GM21390 (cell line): ENCODE results near the gene KCNT2.
"Not testable (repeated sequence)": the region's sequence is repeated elsewhere in the genome, so short reads cannot be mapped to it uniquely, and the experiment has no call there.

Experiments used
- ATAC-seq: cut with Tn5 transposase; IDR thresholded peaks from one replicate; pipeline ENCODE4 v1.9.1; 2021; ENCODE audit not compliant: unreplicated experiment

Gene KCNT2

DNA sequence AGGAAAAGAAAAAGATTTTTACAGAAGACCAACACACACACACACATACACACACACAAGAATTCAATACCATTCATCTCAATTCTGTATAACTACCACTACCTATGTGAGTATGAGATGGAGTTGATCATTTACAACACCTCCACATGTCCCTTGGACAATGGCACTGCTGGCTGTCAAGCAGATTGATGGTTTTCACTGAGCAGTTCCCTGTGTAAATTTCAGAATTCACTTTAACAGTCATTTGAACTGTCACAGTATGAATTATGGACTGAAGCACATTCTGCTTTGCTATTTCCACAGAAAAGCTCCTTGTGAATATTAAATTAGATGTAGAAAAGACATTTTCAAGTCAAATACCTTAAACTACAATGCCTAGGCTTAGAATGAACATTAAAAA lies 14.3 kb downstream of the KCNT2 start:
- no peak for ATAC-seq

DNA sequence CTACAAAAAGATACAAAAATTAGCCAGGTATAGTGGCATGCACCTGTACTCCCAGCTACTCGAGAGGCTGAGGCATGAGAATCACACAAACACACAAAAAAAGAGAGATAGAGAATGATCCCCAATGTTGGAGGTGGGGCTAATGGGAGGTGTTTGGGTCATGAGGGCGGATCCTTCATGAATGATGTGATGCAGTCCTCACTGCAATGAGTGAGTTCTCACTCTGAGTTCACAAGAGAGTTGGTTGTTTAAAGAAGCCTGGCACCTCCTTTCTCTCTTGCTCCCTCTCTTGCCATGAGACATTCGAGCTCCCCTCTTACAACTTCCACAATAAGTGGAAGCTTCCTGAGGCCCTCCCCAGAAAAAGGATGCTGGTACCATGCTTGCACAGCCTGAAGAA lies 17.3 kb downstream of the KCNT2 start:
- ATAC-seq = no peak

DNA sequence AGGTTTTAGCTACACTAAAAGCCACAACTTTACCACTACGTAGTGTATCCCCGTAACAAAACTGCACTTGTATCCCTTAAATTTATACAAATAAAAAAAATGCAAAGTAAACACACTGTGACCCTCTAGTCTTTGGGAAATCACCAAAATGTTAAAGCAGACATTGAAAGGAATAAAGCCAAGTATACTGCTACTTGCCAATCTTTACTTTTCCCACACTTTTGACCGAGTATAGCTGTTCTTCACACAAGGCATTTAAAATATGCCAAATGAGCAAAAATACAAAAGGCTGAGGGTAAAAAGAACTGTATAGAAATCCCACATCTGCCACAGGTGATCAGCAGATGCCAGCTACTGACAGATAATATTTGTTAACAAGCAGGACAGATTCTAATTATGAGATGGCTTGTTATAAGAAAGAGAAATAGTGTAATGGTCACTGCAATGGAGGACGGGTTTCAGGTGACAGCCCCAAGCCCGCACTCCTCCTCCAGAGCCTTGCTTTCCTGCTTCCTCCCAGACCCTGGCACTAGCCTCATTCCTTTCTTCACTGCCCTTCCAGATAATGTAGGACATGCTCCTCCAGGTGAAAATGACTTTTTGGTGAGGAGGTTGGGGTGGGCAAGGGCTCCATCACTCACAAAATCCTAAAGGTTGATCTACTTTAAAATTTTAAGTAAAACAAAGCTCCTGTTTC lies 18.1 kb downstream of the KCNT2 start:
- no peak for ATAC-seq

DNA sequence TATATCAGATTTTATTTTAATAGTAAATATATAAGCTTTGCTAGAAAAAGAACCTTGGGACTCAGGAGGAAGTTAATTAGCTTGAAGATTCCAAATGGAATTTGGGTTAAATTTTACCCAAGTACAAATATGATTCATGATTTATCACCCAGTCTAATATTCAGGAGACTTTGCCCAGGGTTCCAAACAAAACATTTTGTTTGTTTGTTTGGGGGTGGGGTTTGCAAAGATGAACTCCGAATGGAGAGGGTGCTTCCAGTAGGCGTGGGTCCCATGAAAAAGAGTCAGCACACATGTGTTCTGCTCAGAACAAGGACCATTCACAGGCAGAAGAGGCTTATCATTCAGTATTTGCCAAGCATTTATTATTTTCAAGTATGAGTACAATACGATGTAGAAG lies 23.5 kb downstream of the KCNT2 start:
- ATAC-seq = no peak

DNA sequence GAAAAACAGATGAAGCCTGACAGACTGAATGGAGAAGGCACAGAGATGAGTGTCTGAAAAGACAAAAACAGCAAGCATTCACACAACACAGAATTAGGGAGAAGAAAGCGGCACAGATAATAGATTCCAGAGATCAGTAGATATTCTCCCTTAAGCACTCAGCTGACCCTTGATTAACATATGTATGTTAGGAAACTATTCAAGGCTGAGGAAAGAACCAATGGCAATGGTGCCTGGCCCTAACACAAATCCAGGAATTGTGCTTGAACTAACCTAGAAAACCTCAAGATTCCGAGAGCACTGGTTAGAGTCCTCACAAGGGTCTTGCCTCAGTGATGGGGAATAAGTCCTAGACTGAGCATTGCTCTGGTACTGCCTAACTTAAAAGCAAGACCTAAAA lies 30.9 kb downstream of the KCNT2 start:
- ATAC-seq = no peak

DNA sequence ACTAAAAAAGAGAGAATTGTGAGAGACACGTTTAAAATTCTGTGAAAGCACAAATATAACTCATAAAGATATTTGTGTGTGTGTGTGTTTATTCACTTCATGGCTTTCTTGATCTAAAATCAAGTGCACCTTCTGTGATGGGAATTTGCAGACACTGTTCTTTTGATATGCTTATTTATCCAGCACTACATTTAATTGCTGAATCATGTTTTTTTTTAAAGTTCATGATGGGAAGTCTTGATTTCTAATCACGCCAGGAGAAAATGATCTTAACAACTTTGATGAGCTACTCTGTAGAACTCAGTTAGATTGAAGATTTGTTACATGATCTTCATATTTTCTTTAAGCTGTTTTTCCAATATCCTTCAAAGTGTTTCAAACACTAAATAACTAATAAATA lies 35.0 kb downstream of the KCNT2 start:
- ATAC-seq = no peak

DNA sequence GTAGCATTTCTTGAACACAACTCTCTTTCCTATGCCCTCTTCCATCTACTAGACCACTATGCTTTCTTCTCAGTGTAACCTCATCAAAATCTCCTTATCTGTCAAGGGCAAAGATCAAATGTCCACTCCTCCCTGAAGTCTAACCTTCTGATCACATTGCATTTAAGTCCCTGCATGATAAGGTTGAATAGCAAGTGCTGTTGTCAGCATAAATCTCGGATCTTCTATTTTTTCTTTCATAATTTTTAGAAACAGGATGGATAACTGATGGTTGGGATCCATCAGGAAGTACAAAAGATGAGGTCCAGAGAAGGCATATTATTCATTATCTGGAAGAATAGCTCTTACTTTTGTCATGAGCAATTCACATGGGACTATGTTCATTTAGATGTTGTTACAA lies 41.0 kb downstream of the KCNT2 start:
- ATAC-seq = no peak

DNA sequence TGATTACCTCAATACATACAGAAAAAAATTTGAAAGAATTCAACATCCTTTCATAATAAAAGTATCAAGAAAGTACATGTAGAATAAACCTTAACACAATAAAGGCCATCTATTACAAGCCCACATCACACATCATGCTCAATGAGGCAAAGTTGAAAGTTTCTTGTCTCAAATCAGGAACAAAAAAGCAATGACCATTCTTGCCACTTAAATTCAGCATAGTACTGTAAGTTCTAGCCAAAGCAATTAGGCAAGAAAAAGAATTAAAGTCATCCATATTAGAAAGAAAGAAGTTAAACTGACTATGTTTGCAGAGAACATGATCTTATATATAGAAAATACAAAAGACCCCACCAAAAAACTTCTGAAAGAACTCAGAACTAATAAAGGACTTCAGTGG lies 44.5 kb downstream of the KCNT2 start:
- no peak for ATAC-seq

DNA sequence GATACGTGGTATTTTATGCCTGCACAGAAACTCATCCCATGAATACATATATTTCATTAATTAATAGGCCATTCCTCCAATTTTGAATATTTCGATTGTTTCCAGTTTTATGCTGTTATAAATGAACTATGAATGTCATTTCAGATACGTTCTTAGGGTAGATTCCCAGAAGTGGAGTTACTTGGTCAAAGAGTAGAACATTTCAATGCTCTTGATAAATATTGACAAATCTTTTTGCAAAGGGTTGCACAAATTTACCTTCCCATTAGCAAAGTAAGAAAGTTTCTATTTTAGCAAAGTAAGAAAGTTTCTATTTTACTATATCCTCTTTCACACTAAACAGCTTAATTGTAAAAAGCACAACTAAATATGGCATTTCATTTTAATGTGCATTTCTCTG lies 48.9 kb downstream of the KCNT2 start:
- ATAC-seq = no peak

DNA sequence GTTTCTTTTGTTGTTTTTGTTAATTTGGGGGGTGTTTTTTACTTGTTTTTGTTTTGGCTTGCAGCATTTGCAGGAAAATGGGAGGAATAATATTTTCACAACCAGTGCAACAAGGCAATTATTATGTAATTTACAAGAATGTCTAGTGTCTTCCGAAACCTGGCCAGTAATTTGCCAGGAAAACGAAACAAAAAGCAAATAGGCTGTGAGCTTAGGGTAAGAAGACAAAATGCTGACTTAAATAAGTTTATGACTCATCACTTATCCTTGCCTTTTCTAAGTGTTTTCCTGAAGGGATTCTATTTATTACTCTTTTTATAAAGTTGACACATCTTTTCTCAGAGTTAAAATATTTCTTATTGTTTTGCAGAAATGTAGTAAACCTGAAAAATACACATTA lies 49.8 kb downstream of the KCNT2 start:
- ATAC-seq = no peak

DNA sequence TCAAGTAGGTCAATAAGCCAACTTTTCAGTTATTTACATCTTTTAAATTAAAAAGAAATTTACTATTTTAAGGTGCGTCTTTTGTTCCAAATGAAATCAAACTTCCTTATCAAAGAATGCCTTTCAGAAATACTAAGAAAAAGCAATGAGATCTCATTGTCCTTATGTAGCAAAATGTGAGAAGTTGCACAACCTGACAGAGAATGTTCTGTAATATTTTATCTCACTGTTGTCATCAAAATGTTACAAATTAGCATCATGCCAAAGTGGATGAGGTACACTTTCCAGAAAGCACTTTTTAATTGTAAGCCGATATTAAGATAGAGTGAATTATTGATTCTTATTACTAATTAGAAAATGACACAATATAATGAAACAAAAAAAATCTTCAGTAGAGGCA lies 50.4 kb downstream of the KCNT2 start:
- no peak for ATAC-seq

DNA sequence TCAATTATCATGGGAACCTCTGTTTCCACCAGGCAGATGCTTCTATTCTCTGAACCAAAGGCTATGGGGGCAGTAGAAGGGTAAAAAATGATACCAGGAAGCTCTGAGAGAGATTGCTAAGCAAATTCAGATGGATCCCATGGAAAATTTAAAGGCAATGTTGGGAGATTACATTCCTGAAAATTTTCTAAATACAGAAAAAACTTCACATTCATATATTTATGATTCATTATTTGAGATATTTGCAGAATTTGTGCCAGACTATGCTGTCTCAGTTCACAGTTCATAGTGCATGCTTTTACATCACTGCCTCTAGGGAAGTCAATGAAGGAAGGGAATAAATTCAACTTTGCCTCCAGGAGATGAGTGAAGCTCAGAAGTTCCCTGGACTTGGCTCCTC lies 57.5 kb downstream of the KCNT2 start:
- ATAC-seq = no peak

DNA sequence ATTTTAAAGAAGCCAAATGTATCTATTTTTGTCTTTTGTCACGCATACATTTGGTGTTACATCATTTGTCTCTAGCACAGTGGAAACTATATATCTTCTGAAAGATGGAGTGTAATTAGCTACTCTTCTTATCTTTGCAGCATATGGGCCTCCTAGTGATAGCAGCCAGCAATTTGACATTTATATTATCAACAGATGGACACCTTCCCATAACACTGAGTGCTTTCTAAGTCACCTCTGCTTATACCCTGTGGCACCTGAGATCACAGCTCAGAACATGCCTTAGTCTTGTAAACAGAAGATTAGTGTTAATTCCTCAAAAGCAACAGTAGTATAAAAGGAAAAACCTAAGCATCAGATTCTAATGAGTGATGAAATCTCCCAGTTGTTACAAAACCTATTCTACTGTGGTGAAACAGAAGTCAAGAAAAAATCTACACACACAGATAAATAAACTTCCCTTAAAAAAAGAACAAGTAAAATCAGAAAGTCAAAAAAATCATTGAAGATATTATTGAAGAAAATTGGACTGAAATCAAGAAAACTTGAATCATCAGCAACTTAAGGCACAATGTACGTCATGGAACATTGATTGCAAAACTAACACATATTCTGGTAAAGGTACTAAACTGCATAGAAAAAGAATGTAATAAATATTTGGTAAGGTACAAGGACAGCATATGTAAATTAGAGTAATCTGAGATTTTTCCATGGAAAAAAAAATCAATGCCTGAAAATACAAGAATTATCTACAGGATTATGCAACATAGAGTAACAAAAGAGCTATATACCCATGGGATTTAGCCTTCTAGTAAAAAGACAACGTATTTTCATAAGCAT lies 61.7 kb downstream of the KCNT2 start:
- no peak for ATAC-seq

DNA sequence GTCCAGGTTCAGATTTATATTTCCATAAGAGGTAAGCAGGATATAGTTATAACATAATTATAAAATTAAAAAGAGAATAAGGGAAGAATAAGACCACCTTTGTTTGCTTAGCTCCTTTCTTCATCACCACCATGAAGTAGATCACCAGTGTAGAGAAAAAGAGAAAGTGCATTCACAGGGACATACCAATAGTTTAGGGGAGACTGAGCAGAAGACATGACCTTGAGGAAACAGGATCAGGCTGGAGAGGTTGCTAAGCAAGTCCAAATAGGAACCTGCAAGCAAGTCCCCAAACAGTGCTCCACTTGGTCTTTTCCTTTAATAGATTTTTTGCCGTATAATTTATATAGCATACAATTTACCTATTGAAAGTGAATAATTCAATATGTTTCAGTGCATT lies 63.0 kb downstream of the KCNT2 start:
- ATAC-seq = no peak

DNA sequence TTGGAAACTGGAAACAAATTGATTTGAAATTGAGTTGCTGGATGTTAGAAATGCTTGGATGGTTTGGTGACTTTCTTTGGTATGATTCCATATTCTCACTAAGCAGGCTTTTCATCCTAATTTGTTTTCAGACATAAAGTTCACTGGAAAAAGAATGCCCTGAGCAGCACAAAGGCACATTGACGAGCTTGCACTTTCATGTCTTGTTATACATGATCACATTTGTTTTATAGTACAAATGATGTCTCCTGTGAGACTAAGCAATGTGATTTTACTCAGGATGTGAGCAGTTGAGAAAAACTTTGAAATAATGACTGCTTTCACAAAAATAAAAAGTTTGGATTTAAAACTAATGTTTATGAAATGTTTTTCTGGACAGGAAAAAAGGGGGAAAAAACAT lies 63.6 kb downstream of the KCNT2 start:
- no peak for ATAC-seq

DNA sequence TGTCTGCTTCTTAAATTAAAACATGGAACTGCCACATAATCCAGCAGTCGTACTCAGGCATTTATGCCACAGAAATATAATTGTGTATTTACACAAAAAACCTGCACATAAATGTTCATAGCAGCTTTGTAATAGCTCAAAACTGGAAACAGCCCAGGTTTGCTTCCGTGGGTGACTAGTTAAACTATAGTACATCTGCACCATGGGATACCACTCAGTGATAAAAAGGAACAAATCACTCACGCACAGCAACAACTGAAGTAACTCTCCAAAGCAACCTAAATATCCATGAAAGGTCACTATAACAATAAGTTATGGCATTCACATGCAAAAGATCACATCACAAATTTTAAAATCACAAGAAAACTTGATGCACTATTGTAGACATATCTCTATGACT lies 64.4 kb downstream of the KCNT2 start:
- no peak for ATAC-seq

DNA sequence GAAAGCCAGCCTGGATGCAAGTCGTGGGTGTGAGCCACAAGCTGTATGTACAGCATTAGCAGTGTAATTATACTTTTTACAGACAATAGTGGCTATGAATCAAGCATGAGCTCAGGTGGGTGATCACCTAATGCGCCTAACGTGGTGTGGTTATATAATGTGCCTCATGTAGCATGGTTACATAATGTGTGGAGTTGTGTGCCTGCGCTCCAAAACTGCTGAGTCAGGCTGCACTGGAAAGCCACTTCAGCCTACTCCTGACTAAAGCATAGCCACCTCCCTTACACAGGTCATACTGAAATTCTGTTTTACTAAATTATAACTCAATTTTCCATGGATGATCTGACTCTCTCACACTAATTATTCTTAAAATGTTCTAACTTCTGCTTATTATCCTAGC lies 69.8 kb downstream of the KCNT2 start:
- no peak for ATAC-seq

DNA sequence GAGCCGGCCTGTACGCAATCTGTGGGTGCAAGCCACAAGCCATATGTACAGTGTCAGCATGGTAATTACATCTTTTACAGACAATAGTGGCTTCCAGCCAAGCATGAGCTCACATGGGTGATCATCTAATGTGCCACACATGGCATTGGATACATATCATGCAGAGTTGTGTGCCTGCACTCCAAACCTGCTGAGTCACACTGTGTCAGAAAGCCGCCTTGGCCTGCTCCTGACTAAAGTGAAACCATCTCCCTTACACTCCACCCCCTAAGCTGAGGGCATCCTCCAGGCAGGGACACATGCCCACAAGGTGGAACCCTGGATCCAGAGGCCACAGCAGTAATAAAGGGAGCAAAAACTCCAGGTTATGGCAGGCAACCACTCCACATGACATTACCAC lies 72.5 kb downstream of the KCNT2 start:
- no peak for ATAC-seq

DNA sequence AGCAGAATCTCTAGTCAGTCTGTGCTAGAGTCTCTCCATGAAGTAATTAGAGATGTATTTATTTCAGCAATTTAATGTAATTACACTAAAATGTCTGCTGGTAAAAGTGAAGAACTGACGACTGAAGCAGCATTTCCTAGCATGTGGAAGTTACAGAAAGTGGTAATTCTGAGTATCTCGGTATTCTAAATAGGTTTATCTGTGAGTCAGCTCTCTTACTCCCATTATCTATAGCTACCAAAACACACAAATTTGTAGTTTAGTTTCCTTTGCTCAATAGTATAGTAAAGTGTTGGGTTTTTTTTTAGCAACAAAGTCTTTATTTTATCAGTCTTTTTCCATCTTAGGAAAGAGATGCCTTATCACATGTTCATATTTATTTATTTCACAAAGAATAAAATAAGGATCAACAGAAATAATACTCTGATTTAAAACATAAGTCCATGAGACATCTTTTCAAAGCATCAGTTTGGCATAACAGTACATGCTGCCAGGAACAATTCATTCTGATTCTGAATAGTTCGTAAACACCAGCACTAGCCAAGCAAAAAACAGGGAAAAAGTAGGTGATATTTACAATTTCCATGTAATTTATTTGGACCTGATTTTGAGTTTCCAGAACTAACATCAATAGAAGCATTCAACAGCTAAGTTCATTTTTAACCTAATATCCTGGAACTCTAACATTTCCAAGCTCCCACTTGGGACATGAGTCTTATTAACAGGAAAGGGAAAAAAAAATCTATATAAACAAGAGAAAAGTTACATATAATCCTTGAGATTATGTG lies 76.3 kb downstream of the KCNT2 start:
- ATAC-seq = no peak

DNA sequence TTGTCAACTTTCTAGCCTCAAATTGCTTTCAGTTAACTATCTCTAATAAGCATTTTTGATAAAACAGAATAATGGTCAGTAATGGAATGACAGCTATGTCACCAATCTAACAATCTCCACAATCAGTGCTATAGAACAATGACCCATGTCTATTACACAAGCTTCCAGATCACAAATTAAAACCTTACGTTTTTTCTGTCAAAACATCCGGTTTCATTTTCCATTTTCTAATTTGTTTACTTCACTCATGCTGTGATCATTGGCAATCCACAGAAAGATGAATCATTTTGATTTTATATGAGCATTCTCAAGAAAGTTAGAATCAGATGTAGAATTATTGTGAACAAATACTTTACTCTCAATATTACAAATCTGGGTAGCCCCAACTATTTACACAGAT lies 80.3 kb downstream of the KCNT2 start:
- no peak for ATAC-seq

DNA sequence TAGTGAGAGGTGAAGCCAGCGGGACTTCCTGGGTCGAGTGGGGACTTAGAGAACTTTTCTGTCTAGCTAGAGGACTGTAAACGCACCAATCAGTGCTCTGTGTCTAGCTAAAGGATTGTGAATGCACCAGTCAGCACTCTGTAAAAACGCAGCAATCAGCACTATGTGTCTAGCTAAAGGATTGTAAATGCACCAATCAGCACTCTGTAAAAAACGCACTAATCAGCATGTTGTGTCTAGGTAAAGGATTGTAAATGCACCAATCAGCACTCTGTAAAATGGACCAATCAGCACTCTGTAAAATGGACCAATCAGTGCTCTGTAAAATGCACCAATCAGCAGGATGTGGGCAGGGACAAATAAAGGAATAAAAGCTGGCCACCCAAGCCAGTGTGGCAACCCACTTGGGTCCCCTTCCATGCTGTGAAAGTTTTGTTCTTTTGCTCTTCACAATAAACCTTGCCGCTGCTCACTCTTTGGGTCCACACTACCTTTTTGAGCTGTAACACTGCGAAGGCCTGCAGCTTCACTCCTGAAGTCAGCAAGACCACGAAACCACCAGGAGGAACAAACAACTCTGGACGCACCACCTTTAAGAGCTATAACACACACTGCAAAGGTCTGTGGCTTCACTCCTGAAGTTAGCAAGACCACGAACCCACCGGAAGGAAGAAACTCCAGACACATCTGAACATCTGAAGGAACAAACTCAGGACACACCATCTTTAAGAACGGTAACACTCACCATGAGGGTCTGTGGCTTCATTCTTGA lies 85.5 kb downstream of the KCNT2 start:
- not testable (repeated sequence) for ATAC-seq
